KG1 (cell line): Measurements from ENCODE around the gene NCOA6.
A peak's percentile ranks its signal among the peaks of the same experiment; 100 is the strongest.

Experiments used
- DNase-seq: peaks from one replicate; lab custom pipeline; 2025; lab: John Stamatoyannopoulos, UW

NCOA6 gene

GRCh38 chr20:34825530-34826362 is at the start of gene NCOA6:
TSS of gene NCOA6 (minus strand) at chr20:34825651. CDS start at chr20:34782355, 43,296 bp downstream.
- peak; percentile 20 for DNase-seq

GRCh38 chr20:34874094-34874654 is 48.7 kb upstream of the NCOA6 start:
- peak; percentile 9 for DNase-seq

- DNase-seq, result no peak
Measured at GRCh38 chr20:34873583-34874093, 48.2 kb upstream of the NCOA6 start.

GRCh38 chr20:34872622-34873224 is 47.3 kb upstream of the NCOA6 start, which contains the start of gene GGT7:
TSS of gene GGT7 (minus strand) at chr20:34872856. CDS start at chr20:34872815, 41 bp downstream.
- peak; percentile 9 for DNase-seq

GRCh38 chr20:34871966-34872621 is 46.6 kb upstream of the NCOA6 start:
- DNase-seq, result no peak

GRCh38 chr20:34871320-34871926 is 46.0 kb upstream of the NCOA6 start:
- no peak for DNase-seq

GRCh38 chr20:34864216-34864615 is 38.8 kb upstream of the NCOA6 start:
- no peak for DNase-seq

- DNase-seq, result no peak
Measured at GRCh38 chr20:34863421-34863965, 38.0 kb upstream of the NCOA6 start.

- no peak for DNase-seq
Measured at GRCh38 chr20:34862724-34863123, 37.3 kb upstream of the NCOA6 start.

- DNase-seq, result no peak
Measured at GRCh38 chr20:34861386-34862084, 36.1 kb upstream of the NCOA6 start.

- DNase-seq, result no peak
Measured at GRCh38 chr20:34859826-34860545, 34.5 kb upstream of the NCOA6 start.

GRCh38 chr20:34859367-34859766 is 33.9 kb upstream of the NCOA6 start:
- DNase-seq, result no peak

GRCh38 chr20:34852298-34852697 is 26.8 kb upstream of the NCOA6 start:
- no peak for DNase-seq

GRCh38 chr20:34850969-34851368 is 25.5 kb upstream of the NCOA6 start:
- DNase-seq, result no peak

GRCh38 chr20:34849778-34850177 is 24.3 kb upstream of the NCOA6 start:
- DNase-seq, result no peak

GRCh38 chr20:34848597-34848996 is 23.1 kb upstream of the NCOA6 start:
- DNase-seq, result no peak

GRCh38 chr20:34843421-34843820 is 18.0 kb upstream of the NCOA6 start:
- DNase-seq, result no peak

- no peak for DNase-seq
Measured at GRCh38 chr20:34842143-34842542, 16.7 kb upstream of the NCOA6 start.

GRCh38 chr20:34834459-34834893 is 9.0 kb upstream of the NCOA6 start:
- DNase-seq, result peak; percentile 11

- DNase-seq, result no peak
Measured at GRCh38 chr20:34831936-34832335, 6.5 kb upstream of the NCOA6 start.
